SU-DHL-6 (cell line): ENCODE results near the gene SPRR5.

Experiments used
- H2AFZ ChIP-seq: fragments of 200-600 bp; sonication (generic); 2 replicates; pipeline ENCODE4 v1.6.1; 2014; ENCODE audit warnings: low read depth, mild to moderate bottlenecking, moderate library complexity, mixed read lengths, antibody characterized with exemption, low read length; ENCODE audit not compliant: severe bottlenecking
- H3F3A ChIP-seq: fragments of 200-600 bp; shearing (Covaris generic); 2 replicates; pipeline ENCODE4 v1.6.0; 2016; ENCODE audit warnings: antibody characterized with exemption, mild to moderate bottlenecking; ENCODE audit not compliant: insufficient read depth
- H3K27ac ChIP-seq: fragments of 200-600 bp; sonication (generic); 2 replicates; pipeline ENCODE4 v1.5.1; 2016; ENCODE audit warnings: low read depth, mild to moderate bottlenecking, low read length, moderate library complexity, mixed read lengths
- H3K27me3 ChIP-seq: fragments of 200-600 bp; sonication (generic), shearing (Covaris generic); 2 replicates; pipeline ENCODE4 v1.6.0; 2014; ENCODE audit warnings: mild to moderate bottlenecking, low read length
- H3K36me3 ChIP-seq: fragments of 200-600 bp; sonication (generic); 2 replicates; pipeline ENCODE4 v1.6.1; 2014; ENCODE audit warnings: mild to moderate bottlenecking, low read length, mixed read lengths
- H3K4me2 ChIP-seq: fragments of 300-600, 200-600 bp; shearing (Covaris generic), sonication (generic); 2 replicates; pipeline ENCODE4 v1.6.0; 2014; ENCODE audit warnings: low read length, low read depth, mild to moderate bottlenecking; ENCODE audit not compliant: poor library complexity, severe bottlenecking
- H3K4me3 ChIP-seq: fragments of 200-600 bp; sonication (generic); 2 replicates; pipeline ENCODE4 v1.5.1; 2014; ENCODE audit warnings: antibody characterized with exemption, low read length, mild to moderate bottlenecking, mixed read lengths; ENCODE audit not compliant: insufficient read depth, poor library complexity, severe bottlenecking
- H3K79me2 ChIP-seq: fragments of 200-600 bp; sonication (generic); 2 replicates; pipeline ENCODE4 v1.6.1; 2014; ENCODE audit warnings: mild to moderate bottlenecking, low read length, moderate library complexity; ENCODE audit not compliant: insufficient read depth
- H3K9ac ChIP-seq: fragments of 200-600 bp; sonication (generic); 2 replicates; pipeline ENCODE4 v1.7.0; 2014; ENCODE audit warnings: mild to moderate bottlenecking, low read length
- H3K9me2 ChIP-seq: fragments of 200-600 bp; sonication (generic); replicated peaks from 2 replicates; pipeline ENCODE4 v1.6.1; 2014; ENCODE audit warnings: low read length; ENCODE audit not compliant: insufficient read depth
- H3K9me3 ChIP-seq: fragments of 200-600 bp; sonication (generic); 2 replicates; pipeline ENCODE4 v1.6.1; 2014; ENCODE audit warnings: low read length, mixed read lengths; ENCODE audit not compliant: insufficient read depth
- H4K20me1 ChIP-seq: fragments of 200-600 bp; sonication (generic); 2 replicates; pipeline ENCODE4 v1.6.1; 2014; ENCODE audit warnings: low read depth, mild to moderate bottlenecking, antibody characterized with exemption, low read length, moderate library complexity, mixed read lengths
- CTCF ChIP-seq: fragments of 200-600 bp; sonication (generic); IDR thresholded peaks from one replicate; pipeline ENCODE4 v1.5.1; 2017; ENCODE audit warnings: antibody characterized with exemption, mild to moderate bottlenecking, low read length, moderate library complexity; ENCODE audit not compliant: insufficient read depth, poor library complexity, severe bottlenecking
- EZH2phosphoT487 ChIP-seq: fragments of 200-600 bp; sonication (generic), shearing (Covaris generic); conservative IDR thresholded peaks from 2 replicates; pipeline ENCODE4 v1.6.1; 2018; ENCODE audit warnings: mild to moderate bottlenecking, antibody characterized with exemption, low read length, moderate library complexity, mixed read lengths

The SPRR5 gene

GRCh38 chr1:152983743-152984142 lies 36.7 kb downstream of the SPRR5 start, which contains the start of gene SPRR1A:
SPRR1A (plus strand) TSS chr1:152984081; CDS start chr1:152985231, 1,150 bp downstream.
- H3K79me2 ChIP-seq = no peaks in the 10 kb centered on the region
- no peaks in the 10 kb centered on the region for H3K9me2 ChIP-seq
- H3K27ac ChIP-seq = no peak within 1 kb of the TSS
- H3F3A ChIP-seq = no peaks in the 10 kb centered on the region
- H3K9me3 ChIP-seq = no peaks in the 10 kb centered on the region
- no peak within 1 kb of the TSS for H3K9ac ChIP-seq
- H3K4me2 ChIP-seq = no peak within 1 kb of the TSS
- H3K36me3 ChIP-seq = no peaks in the 10 kb centered on the region
- no peak for TF ChIP-seq EZH2phosphoT487
- TF ChIP-seq CTCF = no peak
- H3K4me3 ChIP-seq = no peak within 1 kb of the TSS
- no peak within 1 kb of the TSS for H2AFZ ChIP-seq
- H3K27me3 ChIP-seq = no peaks in the 10 kb centered on the region
- H4K20me1 ChIP-seq = no peaks in the 10 kb centered on the region

- H3K9me3 ChIP-seq = no peaks in the 10 kb centered on the region
- H3K9me2 ChIP-seq = no peaks in the 10 kb centered on the region
- H2AFZ ChIP-seq = no peak overlapping the region
- H3K27ac ChIP-seq = no peak overlapping the region
- no peak overlapping the region for H3K4me3 ChIP-seq
- no peak overlapping the region for H3K4me2 ChIP-seq
- H3K79me2 ChIP-seq = no peaks in the 10 kb centered on the region
- no peaks in the 10 kb centered on the region for H3K27me3 ChIP-seq
- H4K20me1 ChIP-seq = no peaks in the 10 kb centered on the region
- H3F3A ChIP-seq = no peaks in the 10 kb centered on the region
- no peaks in the 10 kb centered on the region for H3K36me3 ChIP-seq
- no peak for TF ChIP-seq EZH2phosphoT487
- no peak for TF ChIP-seq CTCF
- no peak overlapping the region for H3K9ac ChIP-seq
These were observed 39.6 kb downstream of the SPRR5 start for GRCh38 chr1:152986578-152986977.

GRCh38 chr1:152993186-152993585 lies 46.2 kb downstream of the SPRR5 start:
- no peaks in the 10 kb centered on the region for H3K9me3 ChIP-seq
- no peaks in the 10 kb centered on the region for H3K27me3 ChIP-seq
- no peaks in the 10 kb centered on the region for H3K36me3 ChIP-seq
- no peaks in the 10 kb centered on the region for H3F3A ChIP-seq
- no peaks in the 10 kb centered on the region for H3K79me2 ChIP-seq
- TF ChIP-seq CTCF = no peak
- no peak for TF ChIP-seq EZH2phosphoT487
- H3K9ac ChIP-seq = no peak overlapping the region
- H3K9me2 ChIP-seq = no peaks in the 10 kb centered on the region
- no peak overlapping the region for H3K4me3 ChIP-seq
- no peaks in the 10 kb centered on the region for H4K20me1 ChIP-seq
- H2AFZ ChIP-seq = no peak overlapping the region
- H3K4me2 ChIP-seq = no peak overlapping the region
- H3K27ac ChIP-seq = no peak overlapping the region
